NCI-H1048 (cell line): Measurements from ENCODE around the gene MYL5.
"Not testable (repeated sequence)": the region's sequence is repeated elsewhere in the genome, so short reads cannot be mapped to it uniquely, and the experiment has no call there.

ENCODE experiments used
- DNase-seq: peaks from one replicate; lab custom pipeline; 2025; lab: John Stamatoyannopoulos, UW

MYL5 gene

GRCh38 chr4:725391-726234, 51.3 kb downstream of the MYL5 start:
- no peak for DNase-seq

- DNase-seq, result no peak
Observed at GRCh38 chr4:726235-726787, 52.0 kb downstream of the MYL5 start.

GRCh38 chr4:726838-727237, 52.5 kb downstream of the MYL5 start:
- DNase-seq, result no peak

- no peak for DNase-seq
Observed at GRCh38 chr4:727576-727975, 53.2 kb downstream of the MYL5 start.

GRCh38 chr4:729336-730315, 55.3 kb downstream of the MYL5 start:
- DNase-seq, result no peak

GRCh38 chr4:730511-730910, 56.2 kb downstream of the MYL5 start:
- DNase-seq, result no peak

- not testable (repeated sequence) for DNase-seq
Observed at GRCh38 chr4:730946-731904, 56.9 kb downstream of the MYL5 start.
